Smooth muscle cell (in vitro differentiated cells): Measurements from ENCODE around the gene SPIRE1. TPM values are rescaled to one million over a fixed set of nuclear protein-coding genes. Genes with fewer than 3 reads are reported as not detected.

ENCODE experiments used
- DNase-seq: peaks from one replicate; lab custom pipeline; 2025; ENCODE audit not compliant: unreplicated experiment; lab: John Stamatoyannopoulos, UW
- H2AFZ ChIP-seq: fragments of 200-600 bp; sonication (generic); 2 replicates; pipeline ENCODE4 v1.6.0; 2016; ENCODE audit warnings: antibody characterized with exemption, low read depth, mild to moderate bottlenecking
- H3F3A ChIP-seq: fragments of 200-600 bp; sonication (generic); 2 replicates; pipeline ENCODE4 v1.6.0; 2017; ENCODE audit warnings: antibody characterized with exemption, low read depth
- H3K27ac ChIP-seq: fragments of 200-600 bp; sonication (generic); 2 replicates; pipeline ENCODE4 v1.5.1; 2016; ENCODE audit warnings: low read depth, mild to moderate bottlenecking
- H3K27me3 ChIP-seq: fragments of 200-600 bp; sonication (generic); 2 replicates; pipeline ENCODE4 v1.6.1; 2016; ENCODE audit warnings: low read depth, mild to moderate bottlenecking
- H3K36me3 ChIP-seq: fragments of 200-600 bp; sonication (generic); 2 replicates; pipeline ENCODE4 v1.5.1; 2016; ENCODE audit warnings: low read depth
- H3K4me1 ChIP-seq: fragments of 200-600 bp; sonication (generic); 2 replicates; pipeline ENCODE4 v1.5.1; 2016; ENCODE audit warnings: low read depth
- H3K4me2 ChIP-seq: fragments of 200-600 bp; sonication (generic); 2 replicates; pipeline ENCODE4 v1.6.0; 2016; ENCODE audit warnings: mild to moderate bottlenecking
- H3K4me3 ChIP-seq: fragments of 200-600 bp; sonication (generic); 2 replicates; pipeline ENCODE4 v1.5.1; 2016; ENCODE audit warnings: mild to moderate bottlenecking
- H3K79me2 ChIP-seq: fragments of 200-600 bp; sonication (generic); 2 replicates; pipeline ENCODE4 v1.6.0; 2016; ENCODE audit warnings: low read depth, mild to moderate bottlenecking
- H3K9ac ChIP-seq: fragments of 200-600 bp; sonication (generic); 2 replicates; pipeline ENCODE4 v1.6.0; 2016; ENCODE audit warnings: low read depth
- H3K9me3 ChIP-seq: fragments of 200-600 bp; sonication (generic); replicated peaks from 2 replicates; pipeline ENCODE4 v1.5.1; 2016; ENCODE audit warnings: low read depth
- H4K20me1 ChIP-seq: fragments of 200-600 bp; sonication (generic); 2 replicates; pipeline ENCODE4 v1.6.0; 2016; ENCODE audit warnings: low read depth
- WGBS: methylation state at CpG from one replicate; pipeline ENCODE4 v1.1.7; 2016; ENCODE audit warnings: low lambda C conversion rate; 5-methylcytosine and 5-hydroxymethylcytosine counted together
- polyA plus RNA-seq: library from polyadenylated mRNA; unstranded; fragments of >200 nt; fragmentation: Nextera tagmentation; extraction: Ambion mirVana; gene quantifications from 2 replicates; pipeline ENCODE4 v1.2.1, GENCODE V29; 2016
- total RNA-seq: library from RNA; depleted of rRNA; stranded (reverse); fragments of >200 nt; gene quantifications from 2 replicates; pipeline ENCODE4 v1.2.3, GENCODE V29; 2014
- TF ChIP-seq, protein P1 (sequence below): fragments of 200-600 bp; sonication (generic); IDR thresholded peaks from 2 replicates; pipeline ENCODE4 v1.5.1; 2017; ENCODE audit warnings: borderline replicate concordance, mild to moderate bottlenecking, antibody characterized with exemption; ENCODE audit not compliant: insufficient read depth, poor library complexity, severe bottlenecking

The SPIRE1 gene
- total and polyA plus RNA-seq, 2 experiments from 2014 or later: 12.6 to 18.1 TPM

DNA sequence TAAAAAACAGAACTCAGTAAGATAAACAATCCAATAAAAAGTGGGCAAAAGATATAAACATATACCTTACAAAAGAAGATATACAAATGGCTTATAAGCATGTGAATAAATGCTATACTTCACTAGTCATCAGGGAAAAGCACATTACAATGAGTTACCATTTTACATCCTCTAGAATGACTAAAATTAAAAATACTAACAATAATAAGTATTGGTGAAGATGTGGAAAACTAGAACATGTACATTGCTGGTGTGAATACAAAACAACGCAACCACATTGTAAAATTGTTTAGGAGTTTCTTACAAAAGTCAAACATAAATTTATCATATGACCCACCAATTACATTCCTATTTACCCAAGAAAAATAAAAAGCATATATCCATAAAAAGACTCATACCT is 80.1 kb downstream of the SPIRE1 start:
- H3K27ac ChIP-seq: no peak overlapping the region
- no peak overlapping the region for H3K4me2 ChIP-seq
- TF ChIP-seq, protein P1, sequence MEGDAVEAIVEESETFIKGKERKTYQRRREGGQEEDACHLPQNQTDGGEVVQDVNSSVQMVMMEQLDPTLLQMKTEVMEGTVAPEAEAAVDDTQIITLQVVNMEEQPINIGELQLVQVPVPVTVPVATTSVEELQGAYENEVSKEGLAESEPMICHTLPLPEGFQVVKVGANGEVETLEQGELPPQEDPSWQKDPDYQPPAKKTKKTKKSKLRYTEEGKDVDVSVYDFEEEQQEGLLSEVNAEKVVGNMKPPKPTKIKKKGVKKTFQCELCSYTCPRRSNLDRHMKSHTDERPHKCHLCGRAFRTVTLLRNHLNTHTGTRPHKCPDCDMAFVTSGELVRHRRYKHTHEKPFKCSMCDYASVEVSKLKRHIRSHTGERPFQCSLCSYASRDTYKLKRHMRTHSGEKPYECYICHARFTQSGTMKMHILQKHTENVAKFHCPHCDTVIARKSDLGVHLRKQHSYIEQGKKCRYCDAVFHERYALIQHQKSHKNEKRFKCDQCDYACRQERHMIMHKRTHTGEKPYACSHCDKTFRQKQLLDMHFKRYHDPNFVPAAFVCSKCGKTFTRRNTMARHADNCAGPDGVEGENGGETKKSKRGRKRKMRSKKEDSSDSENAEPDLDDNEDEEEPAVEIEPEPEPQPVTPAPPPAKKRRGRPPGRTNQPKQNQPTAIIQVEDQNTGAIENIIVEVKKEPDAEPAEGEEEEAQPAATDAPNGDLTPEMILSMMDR: no peak
- no peaks in the 10 kb centered on the region for H3K27me3 ChIP-seq
- DNase-seq: no peak
- no peak overlapping the region for H3K4me3 ChIP-seq
- peaks cover 27% of the 10 kb centered on the region for H4K20me1 ChIP-seq
- no peaks in the 10 kb centered on the region for H3F3A ChIP-seq
- H3K9ac ChIP-seq: no peak overlapping the region
- H2AFZ ChIP-seq: no peak overlapping the region
- H3K9me3 ChIP-seq: no peaks in the 10 kb centered on the region
- 100% methylated on average over 1 of the region's 1 CpG for WGBS
- no peaks in the 10 kb centered on the region for H3K36me3 ChIP-seq
- peaks cover 56% of the 10 kb centered on the region for H3K79me2 ChIP-seq
- H3K4me1 ChIP-seq: no peaks in the 10 kb centered on the region

DNA sequence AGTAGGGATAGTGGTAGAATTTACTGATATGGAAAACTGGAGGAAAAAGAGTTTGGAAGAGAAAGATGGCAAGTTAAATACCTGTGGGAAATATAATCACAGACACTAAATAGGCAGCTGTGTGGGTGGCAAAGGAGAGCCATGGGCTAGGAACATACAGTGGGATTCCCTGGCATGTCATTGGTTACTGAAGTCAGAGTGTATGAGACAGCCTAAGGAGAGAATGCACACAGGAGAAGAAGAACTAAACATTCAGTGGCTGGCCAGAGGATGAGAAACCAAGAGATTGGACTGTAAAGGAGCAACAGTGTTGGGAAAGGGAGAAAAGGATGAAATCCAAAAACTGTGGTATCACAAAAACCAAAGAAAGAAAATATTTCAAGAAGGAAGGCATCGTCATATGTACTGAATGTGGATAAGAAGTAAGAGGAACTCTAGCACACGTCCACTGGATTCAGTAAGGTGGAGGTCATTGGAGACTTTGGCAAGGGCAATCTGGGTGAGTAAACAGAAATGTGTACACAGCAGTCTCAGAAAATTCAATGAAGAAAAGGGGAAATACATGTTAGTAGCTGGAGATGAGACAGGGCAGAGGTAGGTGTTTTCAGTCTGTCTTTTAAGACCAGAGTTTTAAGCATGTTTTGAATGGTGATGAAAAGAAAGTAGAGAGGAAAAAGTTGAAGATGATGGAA is 83.3 kb downstream of the SPIRE1 start:
- TF ChIP-seq, protein P1: no peak
- H3K4me2 ChIP-seq: no peak overlapping the region
- H3K9ac ChIP-seq: no peak overlapping the region
- H3K79me2 ChIP-seq: peaks cover 63% of the 10 kb centered on the region
- no peaks in the 10 kb centered on the region for H3K36me3 ChIP-seq
- H2AFZ ChIP-seq: no peak overlapping the region
- H3K27ac ChIP-seq: no peak overlapping the region
- WGBS: 89% methylated on average over 2 of the region's 2 CpGs
- no peak for DNase-seq
- H3K9me3 ChIP-seq: no peaks in the 10 kb centered on the region
- H4K20me1 ChIP-seq: peaks cover 46% of the 10 kb centered on the region
- no peaks in the 10 kb centered on the region for H3K4me1 ChIP-seq
- no peaks in the 10 kb centered on the region for H3F3A ChIP-seq
- H3K27me3 ChIP-seq: no peaks in the 10 kb centered on the region
- no peak overlapping the region for H3K4me3 ChIP-seq

DNA sequence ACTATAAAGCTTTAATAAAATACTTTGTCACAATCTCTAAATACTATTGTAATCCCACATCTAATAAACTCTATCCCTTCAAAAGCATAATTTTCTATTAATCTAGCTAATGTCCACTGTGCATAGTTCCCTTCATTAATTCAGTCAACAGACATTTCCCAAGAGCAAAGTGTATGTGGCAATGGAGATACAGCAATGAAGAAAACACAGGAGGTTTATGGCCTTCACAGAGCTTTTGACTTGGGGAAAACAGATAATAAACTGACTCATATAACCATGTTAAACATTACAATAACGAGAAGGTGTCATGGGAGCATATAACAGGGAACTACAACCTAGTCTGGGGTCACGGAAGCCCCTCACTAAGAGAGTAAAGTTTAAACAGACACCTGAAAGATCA is 86.3 kb downstream of the SPIRE1 start:
- H3K4me1 ChIP-seq: no peaks in the 10 kb centered on the region
- WGBS: 86% methylated on average over 2 of the region's 2 CpGs
- H2AFZ ChIP-seq: no peak overlapping the region
- H3K27me3 ChIP-seq: no peaks in the 10 kb centered on the region
- no peak overlapping the region for H3K4me2 ChIP-seq
- H3K27ac ChIP-seq: no peak overlapping the region
- no peak overlapping the region for H3K9ac ChIP-seq
- no peak for DNase-seq
- H3K36me3 ChIP-seq: no peaks in the 10 kb centered on the region
- TF ChIP-seq, protein P1: no peak
- no peaks in the 10 kb centered on the region for H3F3A ChIP-seq
- no peak overlapping the region for H3K4me3 ChIP-seq
- peaks cover 63% of the 10 kb centered on the region for H3K79me2 ChIP-seq
- H3K9me3 ChIP-seq: no peaks in the 10 kb centered on the region
- peaks cover 68% of the 10 kb centered on the region for H4K20me1 ChIP-seq

DNA sequence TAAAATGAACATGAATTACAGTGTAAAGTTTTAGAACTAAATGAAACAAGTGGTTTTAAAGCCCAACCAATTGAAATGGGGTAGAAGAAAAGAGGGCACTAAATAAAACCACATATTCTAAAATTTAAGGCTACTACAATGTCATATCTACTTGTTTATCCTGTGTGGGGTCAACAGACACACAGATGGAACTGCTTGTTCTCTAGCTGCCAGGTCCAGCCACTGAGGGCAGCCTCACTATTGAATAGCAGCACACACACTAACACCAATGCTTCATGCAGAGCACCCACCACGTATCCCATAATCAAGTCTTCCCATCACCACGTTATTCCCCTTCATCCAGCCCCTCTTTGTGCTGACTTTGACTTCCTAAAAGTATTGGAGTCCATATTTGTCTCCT is 88.1 kb downstream of the SPIRE1 start:
- peaks cover 77% of the 10 kb centered on the region for H4K20me1 ChIP-seq
- no peak for DNase-seq
- H3K36me3 ChIP-seq: no peaks in the 10 kb centered on the region
- no peak overlapping the region for H3K9ac ChIP-seq
- H3K79me2 ChIP-seq: peaks cover 70% of the 10 kb centered on the region
- H3K27ac ChIP-seq: no peak overlapping the region
- no peak overlapping the region for H2AFZ ChIP-seq
- TF ChIP-seq, protein P1: no peak
- no peaks in the 10 kb centered on the region for H3K4me1 ChIP-seq
- no peaks in the 10 kb centered on the region for H3F3A ChIP-seq
- no peaks in the 10 kb centered on the region for H3K9me3 ChIP-seq
- no peak overlapping the region for H3K4me3 ChIP-seq
- no peaks in the 10 kb centered on the region for H3K27me3 ChIP-seq
- H3K4me2 ChIP-seq: no peak overlapping the region
- WGBS: 89% methylated on average over 2 of the region's 2 CpGs
